BLaER1 (cell line): ENCODE results near the gene ADCK1.
"Not testable (repeated sequence)": the region's sequence is repeated elsewhere in the genome, so short reads cannot be mapped to it uniquely, and the experiment has no call there.

Experiments
- H3K27ac ChIP-seq: shearing (Covaris generic); formaldehyde crosslinking; 2 replicates; pipeline ENCODE4 v1.8.1; 2022
- H3K27me3 ChIP-seq: shearing (Covaris generic); formaldehyde crosslinking; 2 replicates; pipeline ENCODE4 v1.8.1; 2022
- H3K36me3 ChIP-seq: shearing (Covaris generic); formaldehyde crosslinking; 2 replicates; pipeline ENCODE4 v1.8.1; 2022
- H3K4me1 ChIP-seq: shearing (Covaris generic); formaldehyde crosslinking; 2 replicates; pipeline ENCODE4 v1.8.1; 2022
- H3K4me2 ChIP-seq: shearing (Covaris generic); formaldehyde crosslinking; 2 replicates; pipeline ENCODE4 v1.8.1; 2022
- H3K4me3 ChIP-seq: shearing (Covaris generic); formaldehyde crosslinking; 2 replicates; pipeline ENCODE4 v1.8.1; 2022
- H3K9ac ChIP-seq: shearing (Covaris generic); formaldehyde crosslinking; 2 replicates; pipeline ENCODE4 v1.8.1; 2022
- H3K9me3 ChIP-seq: shearing (Covaris generic); formaldehyde crosslinking; 2 replicates; pipeline ENCODE4 v1.8.1; 2022
- H4K20me1 ChIP-seq: shearing (Covaris generic); formaldehyde crosslinking; 2 replicates; pipeline ENCODE4 v1.8.1; 2022
- Cebpa-rat ChIP-seq: shearing (Covaris generic); IDR thresholded peaks from 2 replicates; pipeline ENCODE4 v1.8.1; 2022

ADCK1 gene

GRCh38 chr14:77799863-77800730 is at the start of gene ADCK1:
ADCK1 (plus strand) TSS chr14:77800109; CDS start chr14:77818979, 18,870 bp downstream.
- Histone ChIP-seq H3K9ac (peak within 1 kb of the TSS; percentile 83), H3K4me2 (peak within 1 kb of the TSS; percentile 77), H3K27ac (peak within 1 kb of the TSS; percentile 80), H4K20me1 (no peaks in the 10 kb centered on the region), H3K36me3 (no peaks in the 10 kb centered on the region), H3K27me3 (no peaks in the 10 kb centered on the region), H3K4me3 (peak within 1 kb of the TSS; percentile 85), H3K9me3 (no peaks in the 10 kb centered on the region), H3K4me1 (peaks cover 20% of the 10 kb centered on the region)
- TF ChIP-seq Cebpa-rat, result no peak

- H3K9ac ChIP-seq, result no peak overlapping the region
- H4K20me1 ChIP-seq, result peaks cover 84% of the 10 kb centered on the region
- H3K27ac ChIP-seq, result no peak overlapping the region
- no peaks in the 10 kb centered on the region for H3K27me3 ChIP-seq
- H3K9me3 ChIP-seq, result peaks cover 13% of the 10 kb centered on the region; the same call in 1 of the 2 replicates
- TF ChIP-seq Cebpa-rat, result no peak
- peaks cover 96% of the 10 kb centered on the region for H3K36me3 ChIP-seq
- no peak overlapping the region for H3K4me2 ChIP-seq
- H3K4me3 ChIP-seq, result no peak overlapping the region
- H3K4me1 ChIP-seq, result no peaks in the 10 kb centered on the region
These were observed 47.6 kb upstream of the ADCK1 start for GRCh38 chr14:77752266-77752665.

- H4K20me1 ChIP-seq, result peaks cover 91% of the 10 kb centered on the region
- no peak for TF ChIP-seq Cebpa-rat
- H3K27ac ChIP-seq, result no peak overlapping the region
- no peak overlapping the region for H3K4me3 ChIP-seq
- peaks cover 94% of the 10 kb centered on the region for H3K36me3 ChIP-seq
- no peaks in the 10 kb centered on the region for H3K27me3 ChIP-seq
- no peak overlapping the region for H3K9ac ChIP-seq
- 0 out of 2 replicates have a peak, but pooled peaks cover 8% of the 10 kb centered on the region for H3K9me3 ChIP-seq
- no peak overlapping the region for H3K4me2 ChIP-seq
- H3K4me1 ChIP-seq, result no peaks in the 10 kb centered on the region
These were observed 47.0 kb upstream of the ADCK1 start for GRCh38 chr14:77752799-77753516.

- Histone ChIP-seq H3K9me3 (no peaks in the 10 kb centered on the region), H3K27me3 (no peaks in the 10 kb centered on the region), H3K4me2 (peak within 1 kb of the TSS; percentile 84), H3K4me1 (peaks cover 22% of the 10 kb centered on the region), H4K20me1 (peaks cover 48% of the 10 kb centered on the region), H3K9ac (peak within 1 kb of the TSS; percentile 90), H3K27ac (peak within 1 kb of the TSS; percentile 90), H3K36me3 (peaks cover 31% of the 10 kb centered on the region), H3K4me3 (peak within 1 kb of the TSS; percentile 92)
- no peak for TF ChIP-seq Cebpa-rat
These were observed 39.3 kb upstream of the ADCK1 start, which contains the start of gene SNW1 for GRCh38 chr14:77760381-77761204. SNW1 (minus strand) TSS chr14:77761156; CDS start chr14:77761127, 29 bp downstream.

- peak; percentile 76 for TF ChIP-seq Cebpa-rat
- Histone ChIP-seq H4K20me1 (peaks cover 40% of the 10 kb centered on the region), H3K9ac (peak overlapping the region; percentile 90), H3K36me3 (peaks cover 23% of the 10 kb centered on the region), H3K27me3 (no peaks in the 10 kb centered on the region), H3K4me2 (peak overlapping the region; percentile 82), H3K4me1 (peaks cover 22% of the 10 kb centered on the region), H3K9me3 (no peaks in the 10 kb centered on the region), H3K4me3 (peak overlapping the region; percentile 92), H3K27ac (peak overlapping the region; percentile 90)
These were observed 38.5 kb upstream of the ADCK1 start for GRCh38 chr14:77761205-77761931.

GRCh38 chr14:77763316-77763715 is 36.6 kb upstream of the ADCK1 start:
- Histone ChIP-seq H4K20me1 (peaks cover 21% of the 10 kb centered on the region), H3K9ac (no peak overlapping the region), H3K4me3 (no peak overlapping the region), H3K36me3 (peaks cover 9% of the 10 kb centered on the region), H3K27me3 (no peaks in the 10 kb centered on the region), H3K27ac (no peak overlapping the region), H3K4me2 (no peak overlapping the region), H3K4me1 (peaks cover 22% of the 10 kb centered on the region), H3K9me3 (no peaks in the 10 kb centered on the region)
- TF ChIP-seq Cebpa-rat, result no peak

- Histone ChIP-seq H3K27me3 (no peaks in the 10 kb centered on the region), H4K20me1 (peaks cover 14% of the 10 kb centered on the region), H3K27ac (no peak overlapping the region), H3K4me1 (peaks cover 18% of the 10 kb centered on the region), H3K36me3 (peaks cover 3% of the 10 kb centered on the region), H3K4me3 (no peak overlapping the region), H3K9ac (no peak overlapping the region), H3K4me2 (no peak overlapping the region), H3K9me3 (no peaks in the 10 kb centered on the region)
- no peak for TF ChIP-seq Cebpa-rat
These were observed 35.9 kb upstream of the ADCK1 start for GRCh38 chr14:77763978-77764377.

- not testable (repeated sequence) for H3K36me3 ChIP-seq, H3K4me3 ChIP-seq, H3K27ac ChIP-seq, H3K4me1 ChIP-seq, H4K20me1 ChIP-seq, H3K9ac ChIP-seq, H3K27me3 ChIP-seq, H3K9me3 ChIP-seq, H3K4me2 ChIP-seq
These were observed 31.4 kb upstream of the ADCK1 start for GRCh38 chr14:77768442-77769069.

- H4K20me1 ChIP-seq, H3K9me3 ChIP-seq, H3K27me3 ChIP-seq, H3K4me2 ChIP-seq, H3K36me3 ChIP-seq, H3K9ac ChIP-seq, H3K4me3 ChIP-seq, H3K4me1 ChIP-seq, H3K27ac ChIP-seq: not testable (repeated sequence)
These were observed 25.9 kb upstream of the ADCK1 start for GRCh38 chr14:77773966-77774365.
